Spleen (tissue), 7 donors: Measurements from ENCODE around the gene FDXR.

Source experiments
- POLR2A ChIP-seq, 3 donors: fragments of 450-650 bp; IDR thresholded peaks; one replicate each; pipeline ENCODE4 v1.5.1; 2017; ENCODE audit warnings: antibody characterized with exemption in 3 of 3, mild to moderate bottlenecking in 1 of 3
- POLR2AphosphoS5 ChIP-seq, 3 donors: sonication (generic); formaldehyde crosslinking; IDR thresholded peaks; one replicate each; pipeline ENCODE4 v1.5.1; 2017; ENCODE audit warnings: antibody characterized with exemption in 3 of 3
- TF ChIP-seq, protein P1 (sequence below), 11 experiments: fragments of 200-600 bp in 7 of 11; fragments of 450-650 bp in 4 of 11; sonication (generic) in 4 of 11; IDR thresholded peaks in 8 of 11; conservative IDR thresholded peaks in 3 of 11; 1 replicate in 7 of 11; 2 replicates in 4 of 11; pipeline versions ENCODE4 v1.4.0 to v1.8.0; 2016 to 2021; ENCODE audit warnings: antibody characterized with exemption in 11 of 11, inconsistent platforms in 4 of 11, mild to moderate bottlenecking in 1 of 11
- donor health status: DM: no; HTN: no; CAD: no; lungs with moderate emphysema.
- donor health status: DM: no; HTN: no; CAD: no.
- donor health status: DM: no; HTN: no; CAD: no.

DNA sequence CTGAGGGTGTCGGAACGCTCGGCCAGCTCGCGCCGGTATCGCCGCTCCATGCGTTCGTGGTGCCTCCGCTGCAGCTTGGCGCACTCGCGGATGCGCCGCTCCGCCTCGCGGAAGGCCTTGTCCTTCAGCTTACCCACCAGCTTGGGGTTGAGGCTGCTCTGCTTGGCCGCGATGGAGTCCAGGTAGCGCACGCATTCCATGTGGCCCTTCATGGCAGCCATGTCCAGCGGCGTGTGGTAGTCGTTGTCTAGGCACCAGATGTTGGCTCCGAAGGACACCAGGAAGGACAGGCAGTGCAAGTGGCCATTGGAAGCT is 47.5 kb upstream of the FDXR start:
- TF ChIP-seq, protein P1, sequence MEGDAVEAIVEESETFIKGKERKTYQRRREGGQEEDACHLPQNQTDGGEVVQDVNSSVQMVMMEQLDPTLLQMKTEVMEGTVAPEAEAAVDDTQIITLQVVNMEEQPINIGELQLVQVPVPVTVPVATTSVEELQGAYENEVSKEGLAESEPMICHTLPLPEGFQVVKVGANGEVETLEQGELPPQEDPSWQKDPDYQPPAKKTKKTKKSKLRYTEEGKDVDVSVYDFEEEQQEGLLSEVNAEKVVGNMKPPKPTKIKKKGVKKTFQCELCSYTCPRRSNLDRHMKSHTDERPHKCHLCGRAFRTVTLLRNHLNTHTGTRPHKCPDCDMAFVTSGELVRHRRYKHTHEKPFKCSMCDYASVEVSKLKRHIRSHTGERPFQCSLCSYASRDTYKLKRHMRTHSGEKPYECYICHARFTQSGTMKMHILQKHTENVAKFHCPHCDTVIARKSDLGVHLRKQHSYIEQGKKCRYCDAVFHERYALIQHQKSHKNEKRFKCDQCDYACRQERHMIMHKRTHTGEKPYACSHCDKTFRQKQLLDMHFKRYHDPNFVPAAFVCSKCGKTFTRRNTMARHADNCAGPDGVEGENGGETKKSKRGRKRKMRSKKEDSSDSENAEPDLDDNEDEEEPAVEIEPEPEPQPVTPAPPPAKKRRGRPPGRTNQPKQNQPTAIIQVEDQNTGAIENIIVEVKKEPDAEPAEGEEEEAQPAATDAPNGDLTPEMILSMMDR (IDR thresholded peaks at IDR 0.05 in 8 of 11, conservative IDR thresholded peaks at IDR 0.05 in 3 of 11): no peak
- no peak for TF ChIP-seq POLR2AphosphoS5 (IDR thresholded peaks at IDR 0.05)
- no peak for TF ChIP-seq POLR2A (IDR thresholded peaks at IDR 0.05)
